Sciatic nerve (tissue), 2 donors: ENCODE data around the gene TRIM26. TPM values are rescaled to one million over a fixed set of nuclear protein-coding genes. Genes with fewer than 3 reads are reported as not detected.
"Not testable (repeated sequence)": the region's sequence is repeated elsewhere in the genome, so short reads cannot be mapped to it uniquely, and the experiment has no call there.

Source experiments
- ATAC-seq: fragments of 200-7000 bp; cut with Tn5 transposase; one replicate; pipeline ENCODE4 v1.9.1; 2020; ENCODE audit warnings: mild to moderate bottlenecking, moderate library complexity
- DNase-seq: peaks from one replicate; pipeline ENCODE4 v3.0.0-alpha.2; 2020; ENCODE audit warnings: low spot score
- intact Hi-C: fragments of 100-400 bp; cut with DNase I; formaldehyde crosslinking; loops from one replicate; pipeline ENCODE4 v1.14.2; 2022
- total RNA-seq: library from RNA; stranded (reverse); fragmentation: NEBNext Ultra II Directional; extraction: Animal tissue kit (Norgen Biotek cat#: 25700); gene quantifications from one replicate; pipeline ENCODE4 v1.2.1, GENCODE V29; 2021
- donor health status: DM: no; HTN: no; CAD: no.
- donor health status: DM: no; HTN: no; CAD: no.

TRIM26 gene
- total RNA-seq, 1 donor from 2014 or later, result 42.6 TPM

DNA sequence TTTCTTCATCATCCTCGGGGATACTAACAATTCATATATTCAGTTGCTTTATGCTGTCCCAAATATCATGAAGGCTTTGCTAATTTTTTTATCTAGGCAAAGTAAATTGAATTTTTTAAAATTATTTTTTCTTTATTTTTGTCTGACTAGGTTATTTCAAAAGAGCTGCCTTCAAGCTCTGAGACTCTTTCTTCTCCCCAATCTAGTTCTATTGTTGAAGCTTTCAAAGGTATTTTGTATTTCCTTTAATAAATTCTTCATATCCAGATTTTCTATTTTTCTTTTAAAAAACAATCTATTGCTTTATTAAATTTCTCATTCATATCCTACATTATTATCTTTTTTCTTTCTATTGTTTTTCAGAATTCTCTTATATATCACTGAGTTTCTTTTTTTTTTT, 33.1 kb downstream of the TRIM26 start:
- ATAC-seq (no peak), DNase-seq (no peak)
- intact Hi-C loops, result no loop called here

DNA sequence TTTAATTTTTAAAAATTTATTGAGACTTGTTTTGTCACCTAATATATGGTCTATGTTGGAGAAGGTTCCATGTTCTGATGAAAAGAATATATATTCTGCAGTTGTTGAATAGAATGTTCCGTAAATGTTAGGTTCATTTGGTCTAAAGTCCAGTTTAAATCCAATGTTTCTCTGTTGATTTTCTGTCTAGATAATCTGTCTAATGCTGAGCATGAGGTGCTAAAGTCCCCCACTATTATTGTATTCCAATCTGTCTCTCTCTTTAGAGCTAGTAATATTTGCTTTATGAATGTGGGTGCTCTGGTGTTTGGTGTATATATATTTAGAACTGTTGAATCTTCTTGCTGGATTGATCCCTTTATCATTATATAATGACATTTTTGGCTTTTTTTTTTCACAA, 34.4 kb downstream of the TRIM26 start:
- ATAC-seq, result no peak
- intact Hi-C loops, result no loop called here
- no peak for DNase-seq

DNA sequence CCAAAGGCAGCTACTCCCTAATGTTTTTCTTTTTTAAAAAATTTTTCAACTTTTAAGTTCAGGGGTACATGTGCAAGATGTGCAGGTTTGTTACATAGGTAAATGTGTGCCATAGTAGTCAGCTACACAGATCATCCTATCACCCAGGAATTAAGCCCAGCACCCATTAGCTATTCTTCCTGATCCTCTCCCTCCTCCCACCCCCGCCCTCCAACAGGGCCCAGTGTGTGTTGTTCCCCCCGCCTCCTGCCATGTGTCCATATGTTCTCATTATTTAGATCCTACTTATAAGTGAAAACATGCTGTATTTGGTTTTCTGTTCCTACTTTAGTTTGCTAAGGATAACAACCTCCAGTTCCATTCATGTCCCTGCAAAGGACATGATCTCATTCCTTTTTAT, 37.4 kb downstream of the TRIM26 start:
- intact Hi-C loops, result no loop called here
- DNase-seq (no peak), ATAC-seq (no peak)

DNA sequence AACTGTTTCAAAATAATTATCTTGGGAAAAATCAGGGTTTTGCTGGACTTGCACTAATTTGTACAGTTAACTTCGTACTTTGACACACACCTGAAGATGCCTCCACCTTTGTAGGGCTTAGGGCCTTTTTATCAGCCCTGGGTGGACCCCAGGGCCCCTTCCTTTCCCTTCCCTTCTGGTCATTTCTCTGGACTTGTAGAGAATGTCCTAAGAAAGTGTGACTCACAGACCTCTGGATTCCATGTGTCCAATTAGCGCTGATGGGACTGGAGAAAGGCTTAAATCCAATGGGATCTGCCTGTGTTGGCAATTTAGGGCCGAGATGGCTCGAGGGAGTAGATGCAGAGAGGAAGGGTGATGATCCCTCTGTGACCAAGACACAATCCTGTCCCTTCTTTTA, 40.5 kb downstream of the TRIM26 start:
- intact Hi-C loops, result no loop called here
- DNase-seq (no peak), ATAC-seq (no peak)

DNA sequence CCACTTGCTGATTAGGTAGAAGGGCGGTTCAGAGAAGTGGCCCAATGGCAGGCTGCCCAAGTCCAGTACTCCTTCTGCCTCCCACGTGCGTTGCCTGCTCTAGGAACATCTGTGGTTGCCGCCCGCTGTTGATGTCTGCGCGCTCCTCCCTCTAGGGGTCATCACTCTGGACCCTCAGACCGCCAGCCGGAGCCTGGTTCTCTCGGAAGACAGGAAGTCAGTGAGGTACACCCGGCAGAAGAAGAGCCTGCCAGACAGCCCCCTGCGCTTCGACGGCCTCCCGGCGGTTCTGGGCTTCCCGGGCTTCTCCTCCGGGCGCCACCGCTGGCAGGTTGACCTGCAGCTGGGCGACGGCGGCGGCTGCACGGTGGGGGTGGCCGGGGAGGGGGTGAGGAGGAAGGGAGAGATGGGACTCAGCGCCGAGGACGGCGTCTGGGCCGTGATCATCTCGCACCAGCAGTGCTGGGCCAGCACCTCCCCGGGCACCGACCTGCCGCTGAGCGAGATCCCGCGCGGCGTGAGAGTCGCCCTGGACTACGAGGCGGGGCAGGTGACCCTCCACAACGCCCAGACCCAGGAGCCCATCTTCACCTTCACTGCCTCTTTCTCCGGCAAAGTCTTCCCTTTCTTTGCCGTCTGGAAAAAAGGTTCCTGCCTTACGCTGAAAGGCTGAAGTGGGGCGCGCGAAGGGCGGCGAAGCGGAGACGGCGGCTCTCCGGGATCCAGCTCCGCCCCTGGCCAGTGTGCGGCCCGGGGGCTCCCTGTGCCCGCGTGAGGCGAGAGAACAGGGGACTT, 41.3 kb downstream of the TRIM26 start:
- DNase-seq, result no peak
- intact Hi-C loops, result no loop called here
- peak; percentile 26 for ATAC-seq

DNA sequence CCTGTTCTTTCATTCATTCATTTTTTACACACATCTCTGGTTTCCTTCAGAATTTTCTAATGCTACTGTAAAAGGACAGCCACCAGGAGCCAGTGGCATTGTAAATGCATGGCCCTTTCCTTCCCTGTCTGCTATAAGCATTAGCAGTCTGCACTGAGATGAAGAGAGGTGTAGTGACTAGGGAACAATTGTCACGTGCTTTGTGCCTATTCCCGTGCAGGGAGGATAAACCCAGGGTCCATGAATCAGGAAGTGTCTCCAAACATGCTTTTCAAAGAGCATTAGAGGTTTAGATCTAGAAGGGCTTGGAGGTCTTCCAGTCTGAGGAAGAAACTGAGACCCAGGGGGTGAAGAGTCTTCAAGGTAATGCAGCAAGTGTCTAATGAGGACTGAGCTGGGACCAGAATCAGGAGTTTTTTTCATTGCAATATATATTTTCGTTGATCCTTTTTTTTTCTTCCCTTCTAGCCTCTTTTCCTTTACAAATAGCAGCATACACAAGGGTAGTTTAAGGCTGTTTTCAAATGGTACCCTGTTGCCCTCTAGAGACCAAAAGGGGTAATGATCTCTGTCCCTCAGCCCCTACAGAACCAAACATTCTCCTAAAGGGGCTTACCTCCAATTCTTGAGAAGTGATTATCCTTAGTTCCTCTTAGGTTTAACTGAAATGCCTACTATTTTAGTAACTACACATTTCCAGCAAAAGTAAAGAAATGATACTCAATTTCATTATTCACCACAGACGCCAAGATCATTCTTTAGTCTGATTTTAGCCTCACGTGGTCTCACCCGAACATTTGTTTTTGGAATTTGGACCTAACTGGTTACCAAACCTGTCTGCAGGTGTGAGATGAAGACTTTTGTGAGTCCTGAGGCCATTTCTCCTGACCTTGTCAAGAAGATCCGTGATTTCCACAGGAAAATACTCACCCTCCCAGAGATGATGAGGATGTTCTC, 43.3 kb downstream of the TRIM26 start:
- intact Hi-C loops, result no loop called here
- no peak for DNase-seq
- peak; percentile 71 for ATAC-seq

DNA sequence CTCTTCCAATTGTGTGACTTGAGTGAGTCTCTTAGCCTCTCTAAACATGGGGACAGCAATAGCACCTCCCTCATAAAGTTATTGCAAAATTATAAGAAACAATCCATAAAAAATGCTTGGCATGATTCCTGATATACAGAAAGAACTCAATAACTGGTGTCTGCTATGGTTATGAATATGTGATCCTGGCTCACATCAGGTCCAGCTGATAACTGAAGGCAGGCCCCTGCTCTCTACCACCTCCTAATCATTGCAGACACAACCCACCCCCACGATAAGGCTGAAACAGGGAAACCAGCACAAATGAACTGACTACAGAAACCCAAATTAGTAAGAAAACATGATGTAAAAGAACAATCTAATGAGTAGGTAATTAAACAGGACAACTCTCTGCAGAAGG, 44.5 kb downstream of the TRIM26 start:
- intact Hi-C loops, result no loop called here
- ATAC-seq, result no peak
- DNase-seq, result no peak

DNA sequence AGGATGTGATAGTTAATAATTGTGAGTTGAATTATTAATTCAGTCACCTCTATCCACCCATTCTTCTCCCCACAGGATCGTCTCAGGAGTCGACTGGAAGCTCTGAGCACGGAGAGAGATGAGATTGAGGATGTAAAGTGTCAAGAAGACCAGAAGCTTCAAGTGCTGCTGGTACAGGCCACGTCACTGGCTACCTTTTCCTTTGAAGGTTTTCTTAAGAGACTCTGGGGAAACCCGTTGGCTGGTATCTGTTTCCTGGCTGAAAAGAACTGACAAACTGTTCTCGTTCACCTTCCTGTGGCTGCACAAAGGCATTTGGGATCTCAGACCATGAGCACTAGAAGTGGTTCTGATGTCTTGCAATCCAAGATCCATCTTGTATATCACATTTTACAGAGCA, 46.1 kb downstream of the TRIM26 start:
- DNase-seq (no peak), ATAC-seq (no peak)
- intact Hi-C loops, result no loop called here

DNA sequence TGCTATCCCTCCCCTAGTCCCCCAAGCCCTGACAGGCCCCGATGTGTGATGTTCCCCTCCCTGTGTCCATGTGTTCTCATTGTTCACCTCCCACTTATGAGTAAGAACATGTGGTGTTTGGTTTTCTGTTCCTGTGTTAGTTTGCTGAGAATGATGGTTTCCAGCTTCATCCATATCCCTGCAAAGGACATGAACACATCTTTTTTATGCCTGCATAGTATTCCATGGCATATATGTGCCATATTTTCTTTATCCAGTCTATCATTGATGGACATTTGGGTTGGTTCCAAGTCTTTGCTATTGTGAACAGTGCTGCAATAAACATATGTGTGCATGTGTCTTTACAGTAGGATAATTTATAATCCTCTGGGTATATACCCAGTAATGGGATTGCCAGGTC, 48.0 kb downstream of the TRIM26 start:
- ATAC-seq, DNase-seq, intact Hi-C loops: not testable (repeated sequence)

DNA sequence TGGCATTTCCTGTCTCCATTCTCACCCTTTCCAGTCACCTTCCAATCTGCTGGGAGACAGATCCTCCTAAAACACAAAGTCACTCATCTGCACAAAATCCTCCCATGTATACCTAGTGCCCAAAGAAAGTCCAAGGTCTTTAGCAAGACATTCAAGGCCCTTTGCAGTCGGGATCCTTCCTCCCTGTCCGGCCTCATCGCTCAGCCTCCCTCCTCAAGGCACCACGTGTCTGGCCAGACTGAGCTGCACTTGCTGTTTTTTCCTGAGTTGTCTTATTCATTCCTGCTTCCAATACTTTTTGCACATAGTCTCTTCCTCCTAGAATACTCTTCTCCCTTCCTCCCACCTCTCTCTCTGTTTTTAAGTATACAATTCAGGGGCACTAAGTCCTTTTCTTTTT, 48.5 kb downstream of the TRIM26 start:
- DNase-seq, result no peak
- intact Hi-C loops, result no loop called here
- ATAC-seq, result no peak

DNA sequence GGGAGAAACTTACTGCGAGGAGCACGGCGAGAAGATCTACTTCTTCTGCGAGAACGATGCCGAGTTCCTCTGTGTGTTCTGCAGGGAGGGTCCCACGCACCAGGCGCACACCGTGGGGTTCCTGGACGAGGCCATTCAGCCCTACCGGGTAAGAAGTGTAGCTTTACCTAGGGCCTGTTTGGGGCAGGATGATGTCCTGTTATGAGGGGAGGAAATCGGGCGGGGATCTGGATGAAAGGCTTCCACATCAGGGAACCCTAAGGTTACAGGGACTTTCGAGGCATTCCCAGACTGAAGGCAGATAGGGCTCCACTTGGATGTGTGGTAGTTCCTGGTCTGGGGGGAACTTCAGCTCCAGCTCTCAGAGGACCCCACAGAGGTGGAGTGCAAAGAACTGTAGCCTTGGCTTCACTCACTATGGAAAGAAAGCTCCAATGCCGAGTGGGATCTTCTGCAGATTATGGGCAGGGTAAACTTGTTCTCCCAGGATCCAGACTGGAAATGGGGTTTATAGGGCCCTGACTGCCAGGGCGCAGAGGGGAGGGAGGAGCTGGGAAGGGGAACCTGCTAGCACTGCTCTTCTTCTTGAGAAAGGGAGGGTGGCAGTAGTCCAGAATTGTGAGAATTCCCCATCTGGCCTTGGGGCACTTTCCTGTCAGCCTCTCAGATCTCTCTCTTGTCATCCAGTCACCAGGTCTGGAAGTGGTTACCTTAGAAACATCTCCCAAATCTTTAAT, 49.1 kb downstream of the TRIM26 start:
- DNase-seq (no peak), ATAC-seq (no peak)
- intact Hi-C loops, result no loop called here

DNA sequence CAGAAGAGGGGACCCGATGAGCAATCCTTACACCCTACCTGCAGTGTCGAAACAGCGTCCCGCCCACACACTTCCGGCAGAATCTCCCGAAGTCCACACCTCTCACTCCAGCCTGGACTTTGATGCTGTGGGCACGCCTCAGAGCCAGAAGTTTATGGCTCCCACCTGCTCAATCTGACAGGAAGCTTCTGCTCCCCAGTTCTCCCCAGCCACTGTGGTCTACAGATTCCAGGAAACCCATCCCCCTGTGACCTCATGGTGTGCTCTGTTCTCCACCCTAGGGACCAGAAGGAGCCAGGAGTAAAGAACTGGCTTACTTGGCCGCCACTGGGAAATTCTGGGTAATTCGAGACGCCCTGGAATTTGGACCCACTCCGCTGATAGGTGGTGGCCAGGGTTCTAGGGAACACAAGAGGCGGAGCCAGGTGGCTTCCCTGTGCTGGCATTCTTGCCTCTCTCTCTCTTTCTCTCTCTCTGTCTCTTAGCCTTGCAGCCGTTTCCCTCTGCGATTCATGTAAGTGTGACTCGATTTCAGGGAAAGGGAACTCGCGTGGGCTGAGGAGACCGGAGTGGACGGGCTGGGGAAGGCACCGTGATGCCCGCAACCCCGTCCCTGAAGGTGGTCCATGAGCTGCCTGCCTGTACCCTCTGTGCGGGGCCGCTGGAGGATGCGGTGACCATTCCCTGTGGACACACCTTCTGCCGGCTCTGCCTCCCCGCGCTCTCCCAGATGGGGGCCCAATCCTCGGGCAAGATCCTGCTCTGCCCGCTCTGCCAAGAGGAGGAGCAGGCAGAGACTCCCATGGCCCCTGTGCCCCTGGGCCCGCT, 49.9 kb downstream of the TRIM26 start, which contains the start of gene TRIM15:
Gene TRIM15 (plus strand): TSS at position 457 of the 828 bp plus-strand sequence. CDS start 139 bp downstream, at position 596.
- intact Hi-C loops, result no loop called here
- no peak for ATAC-seq
- no peak for DNase-seq

DNA sequence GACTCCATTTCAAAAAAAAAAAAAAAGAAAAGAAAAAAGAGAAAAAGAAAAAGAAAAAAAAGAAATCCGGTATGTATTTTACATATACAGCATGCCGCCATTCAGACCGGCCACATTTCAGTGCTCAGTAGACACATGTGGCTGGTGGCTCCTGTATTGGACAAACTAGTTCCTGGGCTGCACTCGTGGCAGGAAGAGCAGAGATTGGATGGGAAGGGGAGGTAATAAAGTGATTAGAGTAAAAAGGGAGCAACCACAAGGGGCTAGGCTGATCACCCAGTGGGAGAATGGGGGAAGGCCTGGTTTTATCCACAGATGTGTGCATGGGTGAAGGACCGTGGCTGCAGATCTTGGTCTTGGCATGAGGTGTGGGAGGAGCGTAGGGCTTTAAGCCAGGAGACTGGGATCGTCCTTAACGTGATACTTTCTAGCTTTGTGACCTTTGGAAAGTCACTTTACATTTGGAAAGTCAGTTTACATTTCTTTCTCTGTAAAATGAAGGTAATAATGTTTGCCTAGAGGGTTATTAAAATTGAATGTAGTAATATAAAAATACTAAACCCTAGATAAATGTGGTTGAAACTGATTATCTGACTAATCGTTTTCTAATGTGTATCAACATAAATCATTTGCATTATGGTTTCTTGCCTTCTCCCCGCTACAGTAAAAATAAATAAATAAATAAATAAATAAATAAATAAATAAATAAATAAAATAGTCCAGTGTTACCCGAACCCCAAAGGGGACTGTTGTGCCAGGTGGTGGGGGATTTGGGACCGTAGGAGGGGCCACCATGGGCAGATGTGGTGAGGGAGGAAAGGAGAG, 50.7 kb downstream of the TRIM26 start:
- ATAC-seq, result no peak
- intact Hi-C loops, result no loop called here
- DNase-seq, result no peak

DNA sequence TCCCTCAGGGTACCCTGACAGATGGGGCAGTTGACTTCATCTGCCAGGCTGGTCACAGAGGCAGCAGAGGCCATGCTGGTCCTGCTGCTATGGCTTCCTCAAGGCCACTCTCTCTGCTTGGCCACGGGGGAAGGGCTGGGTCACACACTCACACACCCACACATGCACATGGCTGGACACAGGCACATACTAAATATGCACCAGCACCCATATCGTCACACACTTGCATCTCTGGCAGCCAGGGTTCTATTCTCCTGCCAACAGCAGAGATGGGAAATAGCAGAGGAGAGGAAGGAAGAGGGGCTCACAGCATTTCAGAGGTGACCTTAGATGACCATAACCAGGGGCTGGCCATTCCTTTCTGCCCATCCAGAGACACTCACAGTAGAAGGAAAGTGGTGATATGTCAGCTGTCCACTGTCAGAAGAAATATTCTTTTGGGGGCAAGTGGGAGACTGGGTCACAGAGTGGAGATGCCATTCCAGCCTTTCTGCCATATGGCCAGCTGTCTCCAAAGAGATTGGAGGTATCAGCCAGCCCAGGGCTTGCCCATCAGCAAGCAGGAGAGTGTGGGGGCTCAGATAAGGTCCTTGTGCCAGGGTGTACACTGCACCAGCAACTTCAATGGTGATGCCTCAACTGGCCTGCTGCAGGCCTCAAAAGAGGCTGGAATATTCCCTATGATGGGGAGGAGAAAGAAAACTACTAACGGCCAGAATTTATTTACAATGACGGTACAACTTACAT, 52.2 kb downstream of the TRIM26 start, which contains the start of gene TRIM10:
Gene TRIM10 (minus strand): TSS at position 427 of the 747 bp plus-strand sequence. CDS start 353 bp downstream, at position 74.
- intact Hi-C loops, result no loop called here
- DNase-seq (no peak), ATAC-seq (no peak)

DNA sequence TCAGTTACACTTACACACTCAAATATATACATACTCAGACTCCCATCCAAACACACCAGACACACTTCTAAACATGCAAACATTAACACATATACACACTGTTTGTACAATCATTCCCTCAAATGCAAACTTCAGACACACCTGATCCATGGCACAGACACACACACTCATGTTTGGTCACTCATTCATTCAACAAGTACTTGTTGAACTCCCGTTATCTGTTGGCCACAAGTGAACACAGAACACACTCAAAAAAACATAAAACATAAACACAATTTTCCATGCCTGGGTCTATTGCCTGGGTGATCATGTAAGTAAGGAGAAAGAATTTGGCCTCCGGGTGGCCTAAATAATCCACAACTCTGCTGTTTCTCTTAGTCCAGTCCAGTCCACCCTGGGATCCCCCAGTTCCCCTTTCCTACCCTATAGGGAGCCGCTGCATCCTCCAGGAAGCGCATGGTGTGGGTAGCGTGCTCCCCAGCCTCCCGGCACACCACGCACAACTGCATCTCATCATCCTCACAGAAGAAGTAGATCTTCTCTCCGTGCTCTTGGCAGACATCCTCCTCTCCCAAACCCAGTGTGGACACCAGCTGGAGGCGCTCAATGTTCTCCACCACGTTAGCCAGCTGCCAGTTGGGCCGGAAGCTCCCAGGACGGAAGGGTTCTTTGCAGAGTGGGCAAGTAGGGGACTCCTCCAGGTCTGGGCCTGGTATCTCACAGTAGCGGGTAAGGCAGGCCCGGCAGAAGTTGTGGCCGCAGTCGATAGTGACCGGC, 53.0 kb downstream of the TRIM26 start:
- DNase-seq, result no peak
- ATAC-seq, result no peak
- intact Hi-C loops, result no loop called here

DNA sequence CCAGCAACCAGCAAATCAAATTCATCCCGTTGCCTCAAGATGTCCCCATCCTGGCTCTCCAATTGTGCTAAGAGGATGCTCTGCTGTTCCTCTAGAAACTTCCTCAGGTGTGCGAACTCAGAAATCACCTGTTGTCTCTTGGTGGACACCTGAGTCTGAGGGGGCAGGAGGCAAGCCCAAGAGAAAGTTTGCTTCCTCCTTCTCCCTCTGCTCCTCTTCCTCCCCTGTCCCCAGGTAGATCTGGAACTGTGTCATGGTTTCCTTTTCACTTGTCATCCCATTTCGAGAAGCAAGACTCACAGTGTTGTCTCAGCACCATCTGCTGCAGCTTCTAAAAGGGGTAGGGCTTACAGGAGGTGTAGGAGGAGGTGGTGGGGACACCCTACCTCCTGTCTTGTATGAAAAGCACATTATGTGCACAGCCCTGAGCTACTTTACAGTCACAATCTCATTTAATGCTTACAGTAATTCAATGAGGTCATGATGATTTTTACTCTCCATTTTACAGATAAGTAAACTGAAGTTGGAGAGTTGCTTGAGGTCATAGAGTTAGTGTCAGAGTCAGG, 54.6 kb downstream of the TRIM26 start:
- intact Hi-C loops, result no loop called here
- DNase-seq, result no peak
- no peak for ATAC-seq
